GM12872 (cell line): Measurements from ENCODE around the gene TSHZ1.

Experiments
- CTCF ChIP-seq: IDR thresholded peaks from 3 replicates; pipeline ENCODE4 v1.5.1; 2011; ENCODE audit warnings: low read depth, mild to moderate bottlenecking, low read length, moderate library complexity; ENCODE audit not compliant: insufficient read depth

The TSHZ1 gene

GRCh38 chr18:75283731-75284130 lies 73.1 kb downstream of the TSHZ1 start:
- TF ChIP-seq CTCF: no peak

DNA sequence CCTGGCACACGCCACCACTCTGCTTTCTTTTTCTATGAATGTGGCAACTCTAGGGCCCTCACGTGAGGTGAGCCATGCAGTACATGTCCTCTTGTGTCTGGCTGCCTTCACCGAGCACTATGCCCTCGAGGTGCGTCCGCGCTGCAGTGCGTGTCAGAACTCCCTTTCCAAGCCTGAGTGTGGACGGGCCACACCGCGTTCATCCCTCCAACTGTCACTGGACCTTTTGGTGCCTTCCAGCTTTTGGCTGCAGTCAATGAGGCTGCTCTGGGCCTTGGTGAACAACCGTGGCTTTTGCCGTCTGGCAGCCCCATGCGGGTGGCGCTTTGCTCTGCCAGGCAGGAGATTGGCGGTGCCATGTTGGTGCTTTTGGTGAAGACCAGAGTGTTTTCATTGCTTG lies 74.0 kb downstream of the TSHZ1 start:
- TF ChIP-seq CTCF: no peak

- no peak for TF ChIP-seq CTCF
Observed at GRCh38 chr18:75285876-75286275, 75.3 kb downstream of the TSHZ1 start.

DNA sequence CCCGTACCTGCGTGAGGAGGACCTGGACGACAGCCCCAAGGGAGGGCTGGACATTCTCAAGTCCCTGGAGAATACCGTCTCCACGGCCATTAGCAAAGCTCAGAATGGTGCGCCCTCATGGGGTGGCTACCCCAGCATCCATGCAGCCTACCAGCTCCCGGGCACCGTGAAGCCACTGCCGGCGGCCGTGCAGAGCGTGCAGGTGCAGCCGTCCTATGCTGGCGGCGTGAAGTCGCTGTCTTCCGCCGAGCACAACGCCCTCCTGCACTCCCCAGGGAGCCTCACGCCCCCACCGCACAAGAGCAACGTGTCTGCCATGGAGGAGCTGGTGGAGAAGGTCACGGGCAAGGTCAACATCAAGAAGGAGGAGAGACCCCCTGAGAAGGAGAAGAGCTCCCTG lies 76.4 kb downstream of the TSHZ1 start:
- no peak for TF ChIP-seq CTCF

DNA sequence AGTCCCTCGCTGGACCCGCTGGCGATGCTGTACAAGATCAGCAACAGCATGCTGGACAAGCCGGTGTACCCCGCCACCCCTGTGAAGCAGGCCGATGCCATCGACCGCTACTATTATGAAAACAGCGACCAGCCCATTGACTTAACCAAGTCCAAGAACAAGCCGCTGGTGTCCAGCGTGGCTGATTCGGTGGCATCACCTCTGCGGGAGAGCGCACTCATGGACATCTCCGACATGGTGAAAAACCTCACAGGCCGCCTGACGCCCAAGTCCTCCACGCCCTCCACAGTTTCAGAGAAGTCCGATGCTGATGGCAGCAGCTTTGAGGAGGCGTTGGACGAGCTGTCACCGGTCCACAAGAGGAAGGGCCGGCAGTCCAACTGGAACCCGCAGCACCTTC lies 77.1 kb downstream of the TSHZ1 start:
- TF ChIP-seq CTCF: no peak

DNA sequence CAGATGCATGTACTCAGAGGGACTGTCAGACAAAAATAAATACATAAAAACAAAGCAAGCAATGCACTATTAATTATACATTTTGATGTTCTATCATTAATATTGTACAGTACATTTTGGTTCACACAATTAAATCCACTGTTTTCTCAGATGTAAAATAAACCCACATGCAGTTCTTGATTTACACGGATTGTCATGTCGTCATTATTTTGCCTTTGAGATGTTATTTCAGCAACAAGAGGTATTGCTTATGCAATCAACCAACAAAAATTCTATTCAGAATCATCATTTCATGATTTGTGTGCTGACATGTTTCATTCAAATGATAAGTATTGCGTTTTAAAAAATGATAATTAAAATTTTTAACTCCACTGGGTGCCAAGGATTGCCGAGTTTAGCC lies 79.2 kb downstream of the TSHZ1 start:
- TF ChIP-seq CTCF: no peak

DNA sequence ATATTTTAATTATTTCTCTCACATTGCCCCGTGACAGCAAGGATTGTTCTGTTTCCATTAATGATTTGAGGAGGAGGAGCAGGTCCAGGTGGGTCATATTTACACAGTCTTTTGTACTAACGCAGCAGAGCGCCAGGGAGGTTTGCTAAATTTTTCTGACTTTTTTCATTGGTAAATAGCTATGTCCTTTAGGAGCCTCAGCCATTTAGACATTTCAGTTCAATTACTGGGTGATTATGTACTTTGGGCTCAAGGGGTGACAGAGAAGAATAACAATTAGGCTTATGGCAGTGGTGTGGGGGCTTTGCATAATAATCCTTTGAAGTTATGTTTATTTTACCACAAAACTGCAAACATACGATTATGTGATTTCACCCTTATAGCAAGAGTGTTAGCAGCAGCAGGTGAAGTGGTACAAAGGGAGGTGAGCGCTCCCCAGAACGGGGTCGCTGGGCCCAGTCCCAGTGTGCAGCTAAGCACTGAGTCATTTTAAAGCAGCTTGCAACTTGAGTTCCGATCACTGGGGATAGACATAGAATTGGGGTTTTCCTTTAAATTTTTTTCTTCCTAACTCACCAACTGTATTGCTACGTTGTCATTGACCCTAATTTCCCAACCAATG lies 80.3 kb downstream of the TSHZ1 start:
- TF ChIP-seq CTCF: no peak
